K562 (cell line): ENCODE measurements around the gene KCTD21.

Source experiments
- CCAR2 ChIP-seq: fragments of 200-400 bp; formaldehyde crosslinking; IDR thresholded peaks from 2 replicates; pipeline ENCODE4 v1.6.1; 2017; ENCODE audit warnings: mild to moderate bottlenecking, low read depth, low read length
- CREM ChIP-seq: IDR thresholded peaks from 2 replicates; pipeline ENCODE4 v1.6.1; 2014; ENCODE audit warnings: antibody characterized with exemption, low read depth
- DDX20 ChIP-seq: fragments of 450-650 bp; IDR thresholded peaks from 2 replicates; pipeline ENCODE4 v1.6.1; 2016; ENCODE audit warnings: missing genetic modification characterization, low read depth, mild to moderate bottlenecking, missing compliant biosample characterization, moderate library complexity
- EP300 ChIP-seq: IDR thresholded peaks from 2 replicates; pipeline ENCODE4 v1.6.1; 2012; ENCODE audit warnings: low read length, improper control_type of control experiment
- FOXA3 ChIP-seq, 2 experiments: fragments of 450-650 bp in 1 of 2; sonication (generic) in 1 of 2; formaldehyde crosslinking; IDR thresholded peaks in 1 of 2; conservative IDR thresholded peaks in 1 of 2; 2 replicates each; pipeline versions ENCODE4 v1.4.0 to v1.8.0; 2020 to 2022; ENCODE audit warnings: mild to moderate bottlenecking in 2 of 2, missing genetic modification reagents in 1 of 2
- JUND ChIP-seq, 2 experiments: IDR thresholded peaks; 2 replicates in 1 of 2; 3 replicates in 1 of 2; pipeline ENCODE4 v1.6.1; 2011; ENCODE audit warnings: borderline replicate concordance in 2 of 2, low read depth in 2 of 2, low read length in 2 of 2, improper control_type of control experiment in 1 of 2, missing biosample characterization in 1 of 2, missing genetic modification characterization in 1 of 2, missing genetic modification reagents in 1 of 2
- POLR2A ChIP-seq: fragments of 450-650 bp; conservative IDR thresholded peaks from 2 replicates; pipeline ENCODE4 v1.6.1; 2016
- POLR2AphosphoS5 ChIP-seq: IDR thresholded peaks from 2 replicates; pipeline ENCODE4 v1.6.1; 2011; ENCODE audit warnings: mild to moderate bottlenecking, low read depth, low read length, moderate library complexity; ENCODE audit not compliant: control insufficient read depth, insufficient read depth
- POLR2H ChIP-seq: IDR thresholded peaks from 2 replicates; pipeline ENCODE4 v1.6.1; 2016; ENCODE audit warnings: missing genetic modification characterization, low read depth, mild to moderate bottlenecking, control low read depth, missing compliant biosample characterization, moderate library complexity
- TCF7L2 ChIP-seq: fragments of 150-350 bp; IDR thresholded peaks from 2 replicates; pipeline ENCODE4 v1.6.1; 2016; ENCODE audit warnings: low read depth, mild to moderate bottlenecking, low read length, moderate library complexity
- TF ChIP-seq, protein P1 (sequence below): fragments of 450-650 bp; formaldehyde crosslinking; IDR thresholded peaks from 2 replicates; pipeline ENCODE4 v1.4.0; 2020; ENCODE audit warnings: mild to moderate bottlenecking, mixed read lengths
- TF ChIP-seq, protein P2 (sequence below): sonication (generic); formaldehyde crosslinking; IDR thresholded peaks from 2 replicates; pipeline ENCODE4 v1.8.0; 2022; ENCODE audit warnings: missing genetic modification reagents, mild to moderate bottlenecking, moderate library complexity, borderline replicate concordance
- TF ChIP-seq, protein P3 (sequence below), 3 experiments: IDR thresholded peaks in 2 of 3; conservative IDR thresholded peaks in 1 of 3; 2 replicates each; pipeline ENCODE4 v1.5.1; 2011 to 2012; ENCODE audit warnings: low read length in 3 of 3, mild to moderate bottlenecking in 3 of 3, control low read depth in 2 of 3, improper control_type of control experiment in 1 of 3, inconsistent platforms in 1 of 3, low read depth in 1 of 3, mixed read lengths in 1 of 3, moderate library complexity in 1 of 3; ENCODE audit not compliant: insufficient read depth in 2 of 3

DNA sequence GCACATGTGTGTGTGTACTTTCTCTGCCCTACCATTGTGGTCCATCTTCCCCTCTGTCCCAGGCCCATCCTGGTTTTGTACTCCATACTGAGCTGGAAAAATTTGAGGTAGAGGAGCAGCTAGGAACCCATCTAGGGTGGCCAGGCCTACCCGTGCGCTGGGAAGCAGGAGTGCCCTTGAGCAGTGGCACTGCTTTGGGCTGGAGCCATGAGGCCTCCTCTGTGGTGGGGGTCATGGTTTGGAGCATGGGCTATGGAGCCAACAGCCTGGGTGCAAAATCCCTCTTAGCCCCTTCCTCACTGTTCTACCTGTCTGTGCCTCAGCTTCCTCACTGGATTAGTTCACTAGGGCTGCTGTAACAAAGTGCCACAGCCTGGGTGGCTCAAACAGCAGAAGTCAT lies 27.1 kb downstream of the KCTD21 start:
- TF ChIP-seq, protein P1, sequence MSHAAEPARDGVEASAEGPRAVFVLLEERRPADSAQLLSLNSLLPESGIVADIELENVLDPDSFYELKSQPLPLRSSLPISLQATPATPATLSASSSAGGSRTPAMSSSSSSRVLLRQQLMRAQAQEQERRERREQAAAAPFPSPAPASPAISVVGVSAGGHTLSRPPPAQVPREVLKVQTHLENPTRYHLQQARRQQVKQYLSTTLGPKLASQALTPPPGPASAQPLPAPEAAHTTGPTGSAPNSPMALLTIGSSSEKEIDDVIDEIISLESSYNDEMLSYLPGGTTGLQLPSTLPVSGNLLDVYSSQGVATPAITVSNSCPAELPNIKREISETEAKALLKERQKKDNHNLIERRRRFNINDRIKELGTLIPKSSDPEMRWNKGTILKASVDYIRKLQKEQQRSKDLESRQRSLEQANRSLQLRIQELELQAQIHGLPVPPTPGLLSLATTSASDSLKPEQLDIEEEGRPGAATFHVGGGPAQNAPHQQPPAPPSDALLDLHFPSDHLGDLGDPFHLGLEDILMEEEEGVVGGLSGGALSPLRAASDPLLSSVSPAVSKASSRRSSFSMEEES = no peak
- TF ChIP-seq, protein P2, sequence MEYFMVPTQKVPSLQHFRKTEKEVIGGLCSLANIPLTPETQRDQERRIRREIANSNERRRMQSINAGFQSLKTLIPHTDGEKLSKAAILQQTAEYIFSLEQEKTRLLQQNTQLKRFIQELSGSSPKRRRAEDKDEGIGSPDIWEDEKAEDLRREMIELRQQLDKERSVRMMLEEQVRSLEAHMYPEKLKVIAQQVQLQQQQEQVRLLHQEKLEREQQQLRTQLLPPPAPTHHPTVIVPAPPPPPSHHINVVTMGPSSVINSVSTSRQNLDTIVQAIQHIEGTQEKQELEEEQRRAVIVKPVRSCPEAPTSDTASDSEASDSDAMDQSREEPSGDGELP (CRISPR knock-in tag) = no peak
- TF ChIP-seq DDX20 = no peak
- TF ChIP-seq CCAR2 = no peak
- no peak for TF ChIP-seq CREM
- TF ChIP-seq, protein P3, sequence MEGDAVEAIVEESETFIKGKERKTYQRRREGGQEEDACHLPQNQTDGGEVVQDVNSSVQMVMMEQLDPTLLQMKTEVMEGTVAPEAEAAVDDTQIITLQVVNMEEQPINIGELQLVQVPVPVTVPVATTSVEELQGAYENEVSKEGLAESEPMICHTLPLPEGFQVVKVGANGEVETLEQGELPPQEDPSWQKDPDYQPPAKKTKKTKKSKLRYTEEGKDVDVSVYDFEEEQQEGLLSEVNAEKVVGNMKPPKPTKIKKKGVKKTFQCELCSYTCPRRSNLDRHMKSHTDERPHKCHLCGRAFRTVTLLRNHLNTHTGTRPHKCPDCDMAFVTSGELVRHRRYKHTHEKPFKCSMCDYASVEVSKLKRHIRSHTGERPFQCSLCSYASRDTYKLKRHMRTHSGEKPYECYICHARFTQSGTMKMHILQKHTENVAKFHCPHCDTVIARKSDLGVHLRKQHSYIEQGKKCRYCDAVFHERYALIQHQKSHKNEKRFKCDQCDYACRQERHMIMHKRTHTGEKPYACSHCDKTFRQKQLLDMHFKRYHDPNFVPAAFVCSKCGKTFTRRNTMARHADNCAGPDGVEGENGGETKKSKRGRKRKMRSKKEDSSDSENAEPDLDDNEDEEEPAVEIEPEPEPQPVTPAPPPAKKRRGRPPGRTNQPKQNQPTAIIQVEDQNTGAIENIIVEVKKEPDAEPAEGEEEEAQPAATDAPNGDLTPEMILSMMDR (IDR thresholded peaks at IDR 0.05 in 2 of 3, conservative IDR thresholded peaks at IDR 0.05 in 1 of 3; ENCODE audit: insufficient read depth in 2 of 3, low read depth in 1 of 3, low read length in 3 of 3) = no peak
- TF ChIP-seq TCF7L2 = no peak
- no peak for TF ChIP-seq EP300
- no peak for TF ChIP-seq POLR2A
- TF ChIP-seq JUND (IDR thresholded peaks at IDR 0.05; ENCODE audit: borderline replicate concordance, low read depth, low read length) = no peak
- no peak for TF ChIP-seq JUND (tag; IDR thresholded peaks at IDR 0.05; ENCODE audit: borderline replicate concordance, low read depth, low read length)
- TF ChIP-seq FOXA3 (CRISPR knock-in tag; conservative IDR thresholded peaks at IDR 0.05 in 1 of 2, IDR thresholded peaks at IDR 0.05 in 1 of 2) = no peak
- TF ChIP-seq POLR2H (tag) = no peak
- no peak for TF ChIP-seq POLR2AphosphoS5
